AG10803 (cell line): Measurements from ENCODE around the gene RASAL3.

Experiments used
- DNase-seq: peaks from one replicate; pipeline ENCODE4 v3.0.0; 2010; ENCODE audit warnings: low read depth
- H3K4me3 ChIP-seq: 2 replicates; pipeline ENCODE4 v1.5.1; 2011; ENCODE audit warnings: mild to moderate bottlenecking, low read length, control low read depth
- TF ChIP-seq, protein P1 (sequence below): conservative IDR thresholded peaks from 2 replicates; pipeline ENCODE4 v1.5.1; 2011; ENCODE audit warnings: mild to moderate bottlenecking, low read length, control low read depth, inconsistent platforms

RASAL3 gene

DNA sequence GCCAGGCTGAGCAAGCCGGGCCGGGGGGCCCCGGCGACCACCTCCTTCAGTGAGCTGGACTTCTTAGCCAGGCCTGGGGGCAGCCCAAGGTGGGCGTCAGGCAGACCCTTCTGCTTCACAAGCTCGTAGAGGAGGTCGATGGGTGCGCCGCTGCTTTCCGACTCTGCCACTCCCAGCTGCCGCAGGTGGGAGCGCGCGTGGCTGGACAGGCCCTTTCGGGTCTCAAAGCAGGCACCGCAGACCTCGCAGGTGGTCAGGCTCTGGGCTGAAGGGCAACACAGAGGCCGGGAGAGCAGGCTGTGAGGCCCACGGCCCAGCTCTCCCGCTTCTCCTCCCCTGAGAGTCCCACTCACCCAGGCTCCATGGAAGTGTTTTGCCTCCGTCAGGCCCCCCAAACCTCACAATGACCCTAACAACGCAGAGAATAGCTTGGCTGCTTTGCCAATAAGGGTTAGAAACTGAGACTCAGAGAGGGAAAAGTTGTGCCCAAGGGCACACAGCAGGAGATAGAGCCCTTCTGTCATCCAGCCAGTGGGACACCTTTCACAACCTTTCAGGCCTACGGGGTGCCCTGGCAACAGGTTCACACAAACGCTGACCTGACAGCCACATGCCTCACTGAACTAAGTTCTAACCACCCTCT is 34.4 kb downstream of the RASAL3 start:
- peak overlapping the region; percentile 8; the same call in 1 of the 2 replicates for H3K4me3 ChIP-seq
- TF ChIP-seq, protein P1, sequence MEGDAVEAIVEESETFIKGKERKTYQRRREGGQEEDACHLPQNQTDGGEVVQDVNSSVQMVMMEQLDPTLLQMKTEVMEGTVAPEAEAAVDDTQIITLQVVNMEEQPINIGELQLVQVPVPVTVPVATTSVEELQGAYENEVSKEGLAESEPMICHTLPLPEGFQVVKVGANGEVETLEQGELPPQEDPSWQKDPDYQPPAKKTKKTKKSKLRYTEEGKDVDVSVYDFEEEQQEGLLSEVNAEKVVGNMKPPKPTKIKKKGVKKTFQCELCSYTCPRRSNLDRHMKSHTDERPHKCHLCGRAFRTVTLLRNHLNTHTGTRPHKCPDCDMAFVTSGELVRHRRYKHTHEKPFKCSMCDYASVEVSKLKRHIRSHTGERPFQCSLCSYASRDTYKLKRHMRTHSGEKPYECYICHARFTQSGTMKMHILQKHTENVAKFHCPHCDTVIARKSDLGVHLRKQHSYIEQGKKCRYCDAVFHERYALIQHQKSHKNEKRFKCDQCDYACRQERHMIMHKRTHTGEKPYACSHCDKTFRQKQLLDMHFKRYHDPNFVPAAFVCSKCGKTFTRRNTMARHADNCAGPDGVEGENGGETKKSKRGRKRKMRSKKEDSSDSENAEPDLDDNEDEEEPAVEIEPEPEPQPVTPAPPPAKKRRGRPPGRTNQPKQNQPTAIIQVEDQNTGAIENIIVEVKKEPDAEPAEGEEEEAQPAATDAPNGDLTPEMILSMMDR, result no peak
- no peak for DNase-seq

DNA sequence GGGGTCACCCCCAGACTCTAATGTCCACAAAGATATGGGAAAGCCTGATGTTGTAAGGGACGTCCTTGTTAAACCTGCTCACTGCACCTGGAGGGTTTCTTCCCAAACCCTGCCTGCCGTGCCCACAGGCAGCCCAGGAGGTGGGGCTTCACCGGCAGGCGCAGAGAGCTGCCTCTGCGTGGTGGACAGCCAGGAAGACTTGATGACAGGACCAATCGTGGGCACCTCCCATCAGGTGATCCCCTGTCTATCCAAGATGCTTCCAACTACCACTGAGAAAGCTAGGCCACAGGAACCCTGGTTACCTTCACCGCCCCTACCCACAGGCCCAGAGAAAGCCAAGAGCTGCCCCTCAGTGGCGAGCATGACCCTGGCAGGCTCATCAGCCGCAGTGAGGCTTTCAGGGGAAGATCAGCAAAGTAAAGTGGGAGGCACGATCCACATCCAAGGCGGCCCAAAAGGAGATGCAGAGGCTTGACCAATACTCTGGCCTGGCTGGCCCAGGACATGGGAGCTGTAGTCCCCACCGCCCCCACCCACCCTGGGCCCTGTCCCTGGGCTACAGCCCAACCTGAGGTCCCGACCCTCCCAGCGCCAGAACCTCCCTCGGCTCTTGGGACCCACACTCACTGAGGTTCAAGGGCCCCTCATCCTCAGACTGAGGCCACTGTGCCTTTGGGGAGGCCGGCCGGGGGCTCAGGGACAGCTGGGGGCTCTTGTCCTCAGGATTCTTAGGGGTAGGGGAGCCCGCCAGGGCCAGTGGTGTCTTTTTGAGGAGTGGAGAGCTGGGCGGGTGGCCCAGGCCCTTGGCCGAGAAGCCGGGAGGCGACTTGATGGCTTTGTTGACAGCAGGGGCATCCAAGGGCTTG is 35.2 kb downstream of the RASAL3 start:
- H3K4me3 ChIP-seq, result no peak overlapping the region
- TF ChIP-seq, protein P1, result no peak
- DNase-seq, result no peak

DNA sequence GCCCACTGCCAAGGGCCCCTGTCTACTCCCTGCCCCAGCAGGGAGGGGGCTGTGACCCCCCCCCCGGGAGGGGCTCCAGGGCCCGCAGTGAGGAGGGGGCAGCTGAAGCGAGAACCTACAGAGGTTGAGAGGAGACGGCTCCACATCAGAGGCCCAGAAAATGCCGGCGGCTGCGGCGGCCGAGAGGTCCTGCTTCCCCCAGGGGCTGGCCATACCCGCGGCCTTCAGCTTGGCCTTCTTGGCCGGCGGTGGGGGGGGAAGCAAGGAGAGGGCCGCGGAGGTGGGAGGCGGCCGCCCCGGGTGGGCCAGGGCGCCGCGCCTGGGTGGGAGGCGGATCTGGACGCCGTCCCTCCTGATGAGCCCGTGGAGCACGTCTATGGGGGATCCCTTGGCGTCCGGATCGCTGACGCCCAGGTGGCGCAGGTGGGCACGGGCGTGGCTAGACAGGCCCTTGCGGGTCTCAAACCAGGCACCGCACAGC is 36.3 kb downstream of the RASAL3 start:
- TF ChIP-seq, protein P1, result no peak
- DNase-seq, result no peak
- no peak overlapping the region for H3K4me3 ChIP-seq

DNA sequence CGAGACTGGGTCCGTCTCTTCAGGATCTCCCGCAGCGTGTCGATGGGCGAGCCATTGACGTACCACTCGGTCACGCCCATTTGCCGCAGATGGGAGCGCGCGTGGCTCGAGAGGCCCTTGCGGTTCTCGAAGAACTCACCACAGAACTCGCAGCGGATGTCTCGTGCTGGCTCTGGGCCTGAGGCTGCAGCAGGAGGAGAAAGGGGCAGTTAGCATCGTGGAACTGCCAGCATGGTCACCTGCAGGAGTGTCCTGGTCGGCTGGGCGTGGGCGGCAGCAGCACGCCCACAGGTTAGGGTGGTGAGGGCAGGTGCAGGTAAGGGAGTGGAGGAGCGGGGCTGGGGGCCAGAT is 37.0 kb downstream of the RASAL3 start:
- TF ChIP-seq, protein P1, result no peak
- H3K4me3 ChIP-seq, result no peak overlapping the region
- no peak for DNase-seq

DNA sequence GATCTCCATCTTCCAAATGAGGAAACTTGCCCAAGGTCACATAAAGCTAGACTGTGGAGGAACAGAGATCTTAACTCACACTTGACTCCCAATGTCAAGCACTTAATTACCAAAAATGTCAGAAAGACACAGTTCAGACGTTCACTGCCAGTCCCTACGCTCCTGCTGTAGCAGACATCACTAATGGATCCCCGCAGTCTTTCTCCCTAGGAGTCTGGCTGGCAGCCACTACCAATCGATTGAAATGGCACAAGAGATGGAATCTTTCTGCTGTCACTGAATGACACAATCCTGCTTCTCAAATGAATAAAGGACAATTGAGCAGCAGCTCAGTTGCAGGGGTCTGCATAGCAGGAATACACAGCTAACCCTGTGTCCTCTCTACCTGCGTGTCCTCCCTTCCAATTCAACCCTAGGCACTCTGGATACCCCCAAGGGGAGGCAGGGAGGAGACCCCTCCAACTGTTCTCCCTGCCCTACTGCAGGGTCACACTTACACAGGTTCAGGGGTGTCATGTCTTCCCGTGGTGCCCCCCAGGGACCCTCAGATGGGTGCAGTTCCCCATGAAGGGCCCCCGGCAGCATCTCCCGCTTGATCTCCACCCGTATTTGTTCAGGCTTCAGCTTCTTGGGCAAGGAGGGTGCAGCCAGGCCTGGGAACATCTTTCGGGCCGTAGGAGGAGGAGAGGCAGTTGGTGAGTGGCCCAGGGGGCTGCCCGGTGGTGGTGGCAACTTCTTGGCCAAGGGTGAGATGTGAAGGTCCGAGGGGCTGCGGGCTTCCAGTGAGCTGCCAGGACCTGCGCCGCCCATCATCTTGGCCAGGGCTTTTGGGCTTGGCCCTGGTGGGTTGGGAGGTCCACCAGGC is 37.6 kb downstream of the RASAL3 start:
- no peak for DNase-seq
- TF ChIP-seq, protein P1, result no peak
- no peak overlapping the region for H3K4me3 ChIP-seq

DNA sequence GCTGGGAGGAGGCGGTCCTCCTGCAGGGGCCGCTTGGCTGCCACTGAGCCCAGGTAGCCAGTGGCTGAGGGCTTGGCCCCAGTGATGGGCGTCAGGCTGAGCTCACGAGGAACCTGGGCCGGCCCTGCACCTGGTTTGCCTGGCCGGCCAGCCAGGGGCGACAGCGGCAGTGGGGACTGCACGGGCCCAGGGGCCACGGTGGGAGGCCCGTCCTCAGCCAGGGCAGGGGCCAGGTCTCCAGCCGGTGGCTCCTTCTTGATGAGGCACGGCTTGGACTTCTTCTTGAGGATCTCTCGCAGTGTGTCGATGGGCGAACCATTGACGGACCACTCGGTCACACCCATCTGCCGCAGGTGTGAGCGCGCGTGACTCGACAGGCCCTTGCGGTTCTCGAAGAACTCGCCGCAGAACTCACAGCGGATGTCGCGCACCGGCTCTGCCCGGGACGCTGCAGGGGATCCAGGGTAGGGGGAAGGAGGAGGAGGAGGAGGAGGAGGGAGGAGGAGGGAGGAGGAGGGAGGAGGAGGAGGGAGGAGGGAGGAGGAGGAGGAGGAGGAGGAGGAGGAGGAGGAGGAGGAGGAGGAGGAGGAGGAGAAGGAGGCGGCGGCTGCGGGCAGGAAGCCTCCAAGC is 38.9 kb downstream of the RASAL3 start:
- TF ChIP-seq, protein P1, result no peak
- no peak overlapping the region for H3K4me3 ChIP-seq
- no peak for DNase-seq
